Karpas-422 (cell line): ENCODE measurements around the gene SPR. TPM values are rescaled to one million over a fixed set of nuclear protein-coding genes. Genes with fewer than 3 reads are reported as not detected.

Experiments
- DNase-seq: peaks from one replicate; pipeline ENCODE4 v3.0.0-alpha.2; 2015
- H2AFZ ChIP-seq: fragments of 200-600 bp; sonication (generic); 2 replicates; pipeline ENCODE4 v1.6.1; 2014; ENCODE audit warnings: antibody characterized with exemption, low read length, mixed read lengths
- H3K27ac ChIP-seq: fragments of 200-600 bp; sonication (generic); 2 replicates; pipeline ENCODE4 v1.5.1; 2014; ENCODE audit warnings: mild to moderate bottlenecking, low read length, moderate library complexity
- H3K27me3 ChIP-seq: fragments of 200-600 bp; sonication (generic); 2 replicates; pipeline ENCODE4 v1.6.1; 2014; ENCODE audit warnings: low read length, mixed read lengths
- H3K36me3 ChIP-seq: fragments of 200-600 bp; sonication (generic); 2 replicates; pipeline ENCODE4 v1.6.1; 2014; ENCODE audit warnings: low read length, mixed read lengths; ENCODE audit not compliant: insufficient read depth
- H3K4me1 ChIP-seq: fragments of 200-600 bp; sonication (generic); 2 replicates; pipeline ENCODE4 v1.6.1; 2014; ENCODE audit warnings: mild to moderate bottlenecking, low read length, mixed read lengths
- H3K4me2 ChIP-seq: fragments of 200-600 bp; sonication (generic); 2 replicates; pipeline ENCODE4 v1.6.1; 2014; ENCODE audit warnings: low read length, low read depth, mild to moderate bottlenecking; ENCODE audit not compliant: poor library complexity, severe bottlenecking
- H3K4me3 ChIP-seq: fragments of 200-600 bp; sonication (generic); 2 replicates; pipeline ENCODE4 v1.5.1; 2014; ENCODE audit warnings: mild to moderate bottlenecking, antibody characterized with exemption, low read length, mixed read lengths
- H3K79me2 ChIP-seq: fragments of 200-600 bp; sonication (generic); 2 replicates; pipeline ENCODE4 v1.6.1; 2014; ENCODE audit warnings: mild to moderate bottlenecking, low read length, mixed read lengths
- H3K9ac ChIP-seq: fragments of 200-600 bp; sonication (generic); 2 replicates; pipeline ENCODE4 v1.6.0; 2014; ENCODE audit warnings: low read length
- H3K9me2 ChIP-seq: fragments of 200-600 bp; sonication (generic), shearing (Covaris generic); replicated peaks from 2 replicates; pipeline ENCODE4 v1.6.0; 2014; ENCODE audit warnings: mild to moderate bottlenecking, low read length, moderate library complexity; ENCODE audit not compliant: insufficient read depth
- H3K9me3 ChIP-seq: fragments of 300-700, 200-600 bp; sonication (generic); 2 replicates; pipeline ENCODE4 v1.6.1; 2014; ENCODE audit warnings: low read length, mixed read lengths
- H4K20me1 ChIP-seq: fragments of 200-600 bp; sonication (generic); 2 replicates; pipeline ENCODE4 v1.6.1; 2014; ENCODE audit warnings: mild to moderate bottlenecking, antibody characterized with exemption, low read length, low read depth; ENCODE audit not compliant: insufficient read depth
- total RNA-seq: library from RNA; depleted of rRNA; stranded (reverse); fragments of >200 nt; shearing (Covaris generic); gene quantifications from 2 replicates; pipeline ENCODE4 v1.2.3, GENCODE V29; 2014; ENCODE audit warnings: low replicate concordance

Gene SPR
- total RNA-seq, 1 experiment from 2014 or later, result 1.6 TPM

DNA sequence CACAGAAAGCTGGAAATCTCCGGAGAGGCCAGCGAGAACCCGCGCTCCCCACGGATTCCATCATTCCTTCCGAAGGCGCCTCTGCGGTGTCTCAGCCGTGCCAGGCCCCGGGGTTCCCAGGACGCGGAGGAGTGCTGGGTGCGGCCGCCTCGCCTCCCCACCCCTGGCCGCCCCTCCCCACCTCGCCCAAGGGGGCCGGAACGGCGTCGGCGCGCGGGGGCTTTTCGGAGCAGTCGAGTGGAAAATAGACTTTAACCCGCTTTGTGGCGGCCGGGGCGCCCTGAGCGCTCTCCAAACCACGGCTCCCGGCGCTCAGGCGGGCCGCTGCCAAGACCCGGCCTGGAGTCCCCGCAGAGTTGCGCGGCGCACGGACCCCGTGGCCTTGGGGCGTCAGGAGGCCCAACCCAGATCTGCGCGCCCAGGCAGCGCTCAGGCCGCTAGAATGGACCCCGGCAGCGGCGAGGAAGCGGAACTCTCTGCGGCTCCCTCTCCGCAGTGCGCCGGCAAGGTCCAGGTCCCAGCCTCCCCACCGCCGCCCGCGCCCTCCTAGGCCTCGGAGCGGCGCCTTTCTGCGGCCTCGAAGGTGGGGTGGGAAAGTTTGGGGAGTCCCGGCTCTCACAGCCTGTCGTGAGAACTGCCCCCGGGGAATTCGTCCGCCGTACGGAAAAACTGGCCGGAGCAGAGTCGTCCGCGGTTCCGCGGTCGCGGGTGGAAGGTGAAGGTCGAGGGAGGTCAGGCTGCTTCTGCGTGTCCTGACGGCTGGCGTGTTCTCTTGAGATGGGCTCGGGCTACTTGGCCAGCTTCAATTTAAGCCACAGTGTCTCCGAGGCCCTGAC lies 28.9 kb downstream of the SPR start:
- H3K27me3 ChIP-seq, result no peaks in the 10 kb centered on the region
- no peak overlapping the region for H2AFZ ChIP-seq
- no peaks in the 10 kb centered on the region for H3K4me1 ChIP-seq

DNA sequence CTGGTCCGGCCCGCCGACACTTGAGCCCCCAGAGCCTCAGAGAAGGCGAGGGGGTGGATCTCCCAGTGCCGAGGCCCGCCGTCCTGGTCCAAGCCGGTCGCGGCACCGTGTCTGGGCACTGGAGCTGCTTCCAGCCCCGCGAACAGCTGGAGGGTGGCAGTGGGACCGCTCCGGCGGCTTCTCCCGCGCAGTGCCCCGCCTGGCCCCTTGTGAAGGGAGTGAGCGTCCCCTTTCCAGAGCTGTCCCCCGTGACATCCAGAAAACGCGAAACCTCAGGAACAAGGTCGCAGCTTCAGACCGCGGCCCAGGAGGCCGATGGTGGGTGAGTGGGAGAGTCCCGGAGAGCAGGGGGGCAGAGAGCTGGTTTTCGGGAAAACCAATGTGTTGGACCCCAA lies 29.5 kb downstream of the SPR start:
- no peaks in the 10 kb centered on the region for H3K36me3 ChIP-seq
- H4K20me1 ChIP-seq, result no peaks in the 10 kb centered on the region
- no peak overlapping the region for H3K4me2 ChIP-seq
- H3K9ac ChIP-seq, result no peak overlapping the region
- no peak overlapping the region for H3K27ac ChIP-seq
- H3K27me3 ChIP-seq, result no peaks in the 10 kb centered on the region
- H3K4me3 ChIP-seq, result no peak overlapping the region
- H3K79me2 ChIP-seq, result no peaks in the 10 kb centered on the region
- no peaks in the 10 kb centered on the region for H3K9me2 ChIP-seq
- H3K4me1 ChIP-seq, result no peaks in the 10 kb centered on the region
- H3K9me3 ChIP-seq, result no peaks in the 10 kb centered on the region
- no peak for DNase-seq
- H2AFZ ChIP-seq, result no peak overlapping the region

More for the DNA sequence above, 28.9 kb downstream of the SPR start:
- DNase-seq, result no peak
- H3K9me2 ChIP-seq, result no peaks in the 10 kb centered on the region
- H3K4me2 ChIP-seq, result no peak overlapping the region
- H3K9me3 ChIP-seq, result no peaks in the 10 kb centered on the region
- no peak overlapping the region for H3K27ac ChIP-seq
- H3K9ac ChIP-seq, result no peak overlapping the region
- H3K4me3 ChIP-seq, result no peak overlapping the region
- no peaks in the 10 kb centered on the region for H4K20me1 ChIP-seq
- no peaks in the 10 kb centered on the region for H3K79me2 ChIP-seq
- no peaks in the 10 kb centered on the region for H3K36me3 ChIP-seq

DNA sequence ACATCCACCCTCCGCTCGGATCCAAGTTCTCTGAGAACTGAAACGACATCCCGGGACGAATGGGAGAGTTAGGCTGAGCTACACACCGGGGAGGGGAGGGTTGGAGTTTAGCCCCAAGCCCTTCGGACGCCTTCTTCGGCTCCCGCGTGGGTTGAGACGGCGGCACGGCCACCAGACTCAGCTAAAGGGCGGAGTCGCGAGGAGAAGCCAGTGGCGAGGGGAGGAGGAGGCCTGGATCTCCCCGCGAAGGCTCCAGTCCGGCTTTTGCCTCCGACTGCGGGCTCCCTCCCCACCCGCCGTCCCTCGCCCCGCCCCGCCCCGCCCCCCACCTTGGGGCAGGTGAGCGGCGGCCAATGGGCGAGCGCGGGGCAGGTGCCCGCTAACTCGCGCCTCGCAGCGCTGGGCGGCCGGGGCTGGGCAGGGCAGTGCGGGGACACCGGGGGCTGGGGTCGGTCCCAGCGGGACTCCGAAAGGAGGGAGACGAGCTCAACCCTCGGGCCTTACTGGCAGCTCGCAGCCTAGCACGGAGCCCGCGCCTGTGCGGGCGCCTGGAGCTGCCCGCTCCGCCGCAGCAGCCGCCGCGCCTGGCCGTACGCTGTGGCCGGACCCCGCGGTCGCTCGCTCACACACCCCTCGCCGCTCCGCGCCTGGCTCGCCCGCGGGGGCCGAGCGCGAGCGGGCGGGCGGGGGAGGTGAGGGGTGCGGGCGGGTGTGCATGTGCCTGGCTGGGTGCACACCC lies 30.1 kb downstream of the SPR start, which contains the start of gene EMX1:
EMX1 (plus strand) TSS at position 382 of the 739 bp plus-strand sequence; CDS start at position 716, 334 bp downstream.
- DNase-seq, result no peak
- no peaks in the 10 kb centered on the region for H3K36me3 ChIP-seq
- H3K79me2 ChIP-seq, result no peaks in the 10 kb centered on the region
- H3K9me2 ChIP-seq, result no peaks in the 10 kb centered on the region
- H3K27me3 ChIP-seq, result no peaks in the 10 kb centered on the region
- no peak within 1 kb of the TSS for H3K27ac ChIP-seq
- H3K9me3 ChIP-seq, result no peaks in the 10 kb centered on the region
- H3K4me2 ChIP-seq, result no peak within 1 kb of the TSS
- no peaks in the 10 kb centered on the region for H3K4me1 ChIP-seq
- no peak within 1 kb of the TSS for H2AFZ ChIP-seq
- no peaks in the 10 kb centered on the region for H4K20me1 ChIP-seq
- H3K9ac ChIP-seq, result no peak within 1 kb of the TSS
- H3K4me3 ChIP-seq, result no peak within 1 kb of the TSS

- no peaks in the 10 kb centered on the region for H4K20me1 ChIP-seq
- no peaks in the 10 kb centered on the region for H3K27me3 ChIP-seq
- H3K27ac ChIP-seq, result no peak overlapping the region
- no peak overlapping the region for H3K4me2 ChIP-seq
- no peak overlapping the region for H3K9ac ChIP-seq
- no peaks in the 10 kb centered on the region for H3K9me3 ChIP-seq
- H3K9me2 ChIP-seq, result no peaks in the 10 kb centered on the region
- H2AFZ ChIP-seq, result no peak overlapping the region
- no peaks in the 10 kb centered on the region for H3K36me3 ChIP-seq
- no peak overlapping the region for H3K4me3 ChIP-seq
- DNase-seq, result no peak
- no peaks in the 10 kb centered on the region for H3K4me1 ChIP-seq
- H3K79me2 ChIP-seq, result no peaks in the 10 kb centered on the region
Observed at GRCh38 chr2:72917877-72918553, 30.8 kb downstream of the SPR start.

DNA sequence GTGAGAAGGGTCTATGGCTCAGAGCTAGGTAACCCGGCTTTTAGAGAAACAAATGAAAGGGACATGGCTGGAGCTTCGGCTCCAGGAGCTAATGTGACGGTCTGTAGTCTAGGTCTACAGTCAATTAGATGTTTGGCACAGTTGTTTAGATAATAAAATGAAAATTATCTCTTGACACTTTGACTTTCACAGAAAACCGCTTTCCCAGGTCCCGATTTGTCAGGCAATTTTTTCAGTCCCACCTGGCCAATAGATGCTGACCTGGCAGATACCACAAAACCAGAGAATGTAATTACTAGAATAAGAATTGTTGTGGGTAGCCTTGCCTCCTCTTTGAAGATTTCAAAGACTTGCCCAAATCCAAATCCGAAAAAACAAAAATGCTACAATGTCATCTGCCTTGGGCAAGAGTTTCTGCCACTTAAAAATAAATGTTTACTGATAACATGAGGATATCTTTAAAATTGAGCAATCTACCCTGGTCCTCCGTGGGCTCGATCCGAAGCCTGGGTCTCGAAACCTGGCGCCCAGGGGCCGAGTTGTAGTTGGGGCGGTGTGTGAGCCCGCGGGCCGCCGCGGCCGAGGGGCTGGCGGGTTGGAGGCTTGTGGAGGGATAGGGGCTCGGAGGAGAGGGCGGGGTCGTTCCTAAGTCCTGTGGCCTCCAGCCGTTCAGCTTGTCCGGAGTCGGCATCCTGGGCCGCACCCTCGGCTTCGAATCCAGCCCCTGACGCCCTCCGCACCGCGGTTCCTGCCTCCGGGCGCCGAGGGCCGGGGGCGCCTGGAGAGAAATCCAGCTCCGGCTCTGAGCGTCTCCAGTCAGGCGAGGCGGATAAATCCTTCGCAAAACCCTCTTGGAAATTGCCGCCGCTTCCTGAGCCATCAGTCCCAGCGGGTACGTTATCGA lies 32.5 kb downstream of the SPR start:
- H3K9me2 ChIP-seq, result no peaks in the 10 kb centered on the region
- no peaks in the 10 kb centered on the region for H3K36me3 ChIP-seq
- H3K4me2 ChIP-seq, result no peak overlapping the region
- no peaks in the 10 kb centered on the region for H4K20me1 ChIP-seq
- H3K9me3 ChIP-seq, result no peaks in the 10 kb centered on the region
- no peaks in the 10 kb centered on the region for H3K27me3 ChIP-seq
- no peak for DNase-seq
- H2AFZ ChIP-seq, result no peak overlapping the region
- no peaks in the 10 kb centered on the region for H3K79me2 ChIP-seq
- no peak overlapping the region for H3K27ac ChIP-seq
- no peak overlapping the region for H3K4me3 ChIP-seq
- H3K4me1 ChIP-seq, result no peaks in the 10 kb centered on the region
- H3K9ac ChIP-seq, result no peak overlapping the region

DNA sequence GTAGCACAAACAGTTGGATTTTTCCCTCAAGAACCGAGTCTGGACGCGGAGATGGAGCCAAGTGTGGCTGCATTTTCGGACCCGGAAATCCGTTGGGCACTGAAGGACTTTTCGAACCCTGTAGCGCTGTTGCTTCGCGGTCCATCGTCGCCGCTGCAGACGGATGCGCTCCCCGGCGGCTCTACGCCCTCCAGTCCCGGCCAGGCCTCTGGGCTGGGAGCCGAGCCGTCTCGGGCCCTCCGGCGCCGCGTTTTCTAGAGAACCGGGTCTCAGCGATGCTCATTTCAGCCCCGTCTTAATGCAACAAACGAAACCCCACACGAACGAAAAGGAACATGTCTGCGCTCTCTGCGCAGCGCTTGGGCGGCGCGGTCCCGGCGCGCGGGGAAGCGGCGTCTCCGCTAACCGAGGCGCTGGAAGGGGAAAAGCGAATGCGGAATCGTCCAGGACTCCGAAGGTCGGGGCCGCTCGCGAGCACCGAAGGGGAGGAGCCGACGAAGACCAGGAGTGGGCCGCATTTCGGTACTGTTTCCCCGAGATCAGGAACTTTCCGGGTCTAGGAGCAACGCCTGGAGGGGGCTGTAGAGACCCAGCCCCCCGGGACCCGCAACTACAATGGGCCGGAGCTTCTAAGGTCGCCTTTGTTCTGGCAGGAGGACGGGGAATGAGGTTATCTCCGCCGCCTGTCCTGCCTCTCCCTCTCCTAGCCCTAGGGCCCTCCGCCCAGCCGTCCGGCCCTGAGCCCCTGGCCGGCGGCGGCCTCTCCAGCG lies 33.3 kb downstream of the SPR start:
- no peaks in the 10 kb centered on the region for H4K20me1 ChIP-seq
- no peaks in the 10 kb centered on the region for H3K4me1 ChIP-seq
- H3K9me3 ChIP-seq, result no peaks in the 10 kb centered on the region
- no peak for DNase-seq
- no peaks in the 10 kb centered on the region for H3K36me3 ChIP-seq
- no peaks in the 10 kb centered on the region for H3K27me3 ChIP-seq
- H3K9me2 ChIP-seq, result no peaks in the 10 kb centered on the region
- no peak overlapping the region for H2AFZ ChIP-seq
- H3K27ac ChIP-seq, result no peak overlapping the region
- no peaks in the 10 kb centered on the region for H3K79me2 ChIP-seq
- H3K9ac ChIP-seq, result no peak overlapping the region
- no peak overlapping the region for H3K4me3 ChIP-seq
- H3K4me2 ChIP-seq, result no peak overlapping the region

- no peak overlapping the region for H3K9ac ChIP-seq
- no peak overlapping the region for H3K4me2 ChIP-seq
- H3K79me2 ChIP-seq, result no peaks in the 10 kb centered on the region
- no peak for DNase-seq
- no peak overlapping the region for H2AFZ ChIP-seq
- no peaks in the 10 kb centered on the region for H3K9me3 ChIP-seq
- no peaks in the 10 kb centered on the region for H3K9me2 ChIP-seq
- H3K27ac ChIP-seq, result no peak overlapping the region
- H3K27me3 ChIP-seq, result no peaks in the 10 kb centered on the region
- no peaks in the 10 kb centered on the region for H3K36me3 ChIP-seq
- no peak overlapping the region for H3K4me3 ChIP-seq
- no peaks in the 10 kb centered on the region for H4K20me1 ChIP-seq
- H3K4me1 ChIP-seq, result no peaks in the 10 kb centered on the region
Observed at GRCh38 chr2:72921088-72921851, 34.1 kb downstream of the SPR start.
